Endometrial microvascular endothelial cells (primary cell): ENCODE data around the gene POTEH. TPM values are rescaled to one million over a fixed set of nuclear protein-coding genes. Genes with fewer than 3 reads are reported as not detected.
"Not testable (repeated sequence)": the region's sequence is repeated elsewhere in the genome, so short reads cannot be mapped to it uniquely, and the experiment has no call there.

Experiments
- in situ Hi-C: cut with HindIII; loops from 2 replicates; pipeline ENCODE4 v1.10.0; 2017; ENCODE audit warnings: low sequenced_read_pairs, low pct_unique_long_range_greater_than_20kb; ENCODE audit errors: inconsistent ontology term
- total RNA-seq: library from RNA; depleted of rRNA; stranded (reverse); fragments of >200 nt; gene quantifications from one replicate; pipeline ENCODE4 v1.2.3, GENCODE V29; 2015; ENCODE audit errors: inconsistent ontology term

Gene POTEH
- total RNA-seq, 1 donor from 2014 or later = not detected

GRCh38 chr22:15729209-15729917 is 39.5 kb downstream of the POTEH start:
- in situ Hi-C loops = not testable (repeated sequence)

GRCh38 chr22:15731023-15731422 is 41.2 kb downstream of the POTEH start:
- in situ Hi-C loops = not testable (repeated sequence)

GRCh38 chr22:15734411-15734810 is 44.6 kb downstream of the POTEH start:
- in situ Hi-C loops = not testable (repeated sequence)

- in situ Hi-C loops = not testable (repeated sequence)
These were observed 48.5 kb downstream of the POTEH start for GRCh38 chr22:15738157-15738908.

- in situ Hi-C loops = not testable (repeated sequence)
These were observed 49.1 kb downstream of the POTEH start for GRCh38 chr22:15738909-15739391.

GRCh38 chr22:15747636-15748323 is 58.0 kb downstream of the POTEH start:
- in situ Hi-C loops = not testable (repeated sequence)

GRCh38 chr22:15749181-15749970 is 59.5 kb downstream of the POTEH start:
- in situ Hi-C loops = not testable (repeated sequence)

GRCh38 chr22:15759443-15760097 is 69.7 kb downstream of the POTEH start:
- in situ Hi-C loops = not testable (repeated sequence)

GRCh38 chr22:15760388-15761150 is 70.7 kb downstream of the POTEH start:
- in situ Hi-C loops = not testable (repeated sequence)

- in situ Hi-C loops = not testable (repeated sequence)
These were observed 71.4 kb downstream of the POTEH start for GRCh38 chr22:15761151-15761777.

GRCh38 chr22:15763559-15763958 is 73.7 kb downstream of the POTEH start:
- in situ Hi-C loops = not testable (repeated sequence)

Other genes with a start within 250 kb of the POTEH start
- gene OR11H1, start 161.8 kb upstream of the POTEH start, total RNA-seq = not detected